GM19351 (cell line): Measurements from ENCODE around the gene PIK3AP1.
A peak's percentile ranks its signal among the peaks of the same experiment; 100 is the strongest.

Source experiments
- ATAC-seq: cut with Tn5 transposase; IDR thresholded peaks from one replicate; pipeline ENCODE4 v1.9.1; 2021; ENCODE audit warnings: mild to moderate bottlenecking, moderate library complexity; ENCODE audit not compliant: unreplicated experiment

The PIK3AP1 gene

GRCh38 chr10:96614515-96614914 lies 105.8 kb downstream of the PIK3AP1 start:
- no peak for ATAC-seq

GRCh38 chr10:96613576-96613975 lies 106.7 kb downstream of the PIK3AP1 start:
- ATAC-seq, result no peak

GRCh38 chr10:96612055-96612830 lies 108.1 kb downstream of the PIK3AP1 start:
- ATAC-seq, result no peak

DNA sequence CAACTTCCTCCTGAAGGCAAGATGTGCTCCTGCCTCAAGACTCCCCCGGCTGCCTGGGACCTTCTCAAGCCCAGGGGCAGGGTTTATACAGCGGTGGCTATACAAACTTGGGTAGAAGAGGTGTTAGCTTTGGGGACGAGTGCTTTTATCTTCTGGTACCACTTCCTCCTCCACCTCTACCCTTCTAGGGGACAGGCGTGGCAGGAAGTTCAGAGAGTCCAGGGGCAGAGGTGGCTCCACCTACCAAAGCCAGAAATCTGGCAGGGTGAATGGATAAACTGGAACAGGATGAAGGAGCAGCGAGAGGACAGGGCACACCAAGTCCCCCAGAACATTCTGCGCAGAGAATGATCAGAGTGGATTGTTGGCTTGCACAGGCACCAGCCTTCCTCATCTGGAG lies 109.5 kb downstream of the PIK3AP1 start:
- no peak for ATAC-seq

- no peak for ATAC-seq
These were observed 110.8 kb downstream of the PIK3AP1 start for GRCh38 chr10:96609510-96609909.

- ATAC-seq, result no peak
These were observed 111.5 kb downstream of the PIK3AP1 start for GRCh38 chr10:96608805-96609204.

- no peak for ATAC-seq
These were observed 112.1 kb downstream of the PIK3AP1 start for GRCh38 chr10:96608262-96608661.

DNA sequence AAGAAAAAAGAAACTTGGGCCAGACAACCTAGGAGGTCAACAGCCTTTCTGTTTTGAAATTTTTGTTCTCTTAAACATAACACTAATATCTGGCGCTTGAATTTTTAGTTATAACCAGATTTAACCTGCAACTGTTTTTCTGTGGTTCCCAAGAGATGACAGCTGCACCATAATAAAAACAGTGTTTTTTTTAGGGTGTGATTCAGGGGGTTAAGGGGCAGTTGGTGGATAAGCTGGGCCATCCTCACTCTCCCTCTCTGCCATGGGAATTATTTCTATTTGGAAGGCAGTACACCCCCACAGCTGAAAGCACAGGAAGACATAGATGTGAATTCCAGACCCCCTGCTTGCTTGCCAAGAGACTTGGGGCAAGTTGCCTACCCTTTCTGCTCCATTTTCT lies 113.4 kb downstream of the PIK3AP1 start:
- ATAC-seq, result no peak

DNA sequence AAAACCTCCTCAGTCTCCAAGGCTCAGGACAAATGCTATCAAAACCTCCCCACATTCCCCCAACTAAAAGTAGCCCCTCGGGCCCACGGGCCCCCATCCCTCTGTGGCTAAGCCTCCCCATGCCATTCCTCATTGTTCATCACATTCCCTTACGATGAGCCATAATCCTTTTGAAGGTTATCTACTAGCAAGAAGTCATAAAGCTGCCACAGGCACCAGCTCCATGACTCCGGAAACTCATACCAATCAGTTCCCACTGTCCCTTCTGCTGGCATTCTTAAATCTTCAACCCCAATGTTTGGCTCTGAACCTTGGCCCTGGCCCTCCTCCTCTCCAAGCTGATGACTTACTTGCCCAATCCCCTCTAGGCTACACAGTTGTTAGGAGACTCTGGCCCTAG lies 114.1 kb downstream of the PIK3AP1 start:
- ATAC-seq, result no peak

GRCh38 chr10:96600337-96600736 lies 120.0 kb downstream of the PIK3AP1 start:
- no peak for ATAC-seq

- no peak for ATAC-seq
These were observed 121.5 kb downstream of the PIK3AP1 start for GRCh38 chr10:96598846-96599245.

- no peak for ATAC-seq
These were observed 123.6 kb downstream of the PIK3AP1 start for GRCh38 chr10:96596422-96597407.

GRCh38 chr10:96595741-96596140 lies 124.6 kb downstream of the PIK3AP1 start:
- ATAC-seq, result no peak

- no peak for ATAC-seq
These were observed 128.4 kb downstream of the PIK3AP1 start for GRCh38 chr10:96591946-96592345.

DNA sequence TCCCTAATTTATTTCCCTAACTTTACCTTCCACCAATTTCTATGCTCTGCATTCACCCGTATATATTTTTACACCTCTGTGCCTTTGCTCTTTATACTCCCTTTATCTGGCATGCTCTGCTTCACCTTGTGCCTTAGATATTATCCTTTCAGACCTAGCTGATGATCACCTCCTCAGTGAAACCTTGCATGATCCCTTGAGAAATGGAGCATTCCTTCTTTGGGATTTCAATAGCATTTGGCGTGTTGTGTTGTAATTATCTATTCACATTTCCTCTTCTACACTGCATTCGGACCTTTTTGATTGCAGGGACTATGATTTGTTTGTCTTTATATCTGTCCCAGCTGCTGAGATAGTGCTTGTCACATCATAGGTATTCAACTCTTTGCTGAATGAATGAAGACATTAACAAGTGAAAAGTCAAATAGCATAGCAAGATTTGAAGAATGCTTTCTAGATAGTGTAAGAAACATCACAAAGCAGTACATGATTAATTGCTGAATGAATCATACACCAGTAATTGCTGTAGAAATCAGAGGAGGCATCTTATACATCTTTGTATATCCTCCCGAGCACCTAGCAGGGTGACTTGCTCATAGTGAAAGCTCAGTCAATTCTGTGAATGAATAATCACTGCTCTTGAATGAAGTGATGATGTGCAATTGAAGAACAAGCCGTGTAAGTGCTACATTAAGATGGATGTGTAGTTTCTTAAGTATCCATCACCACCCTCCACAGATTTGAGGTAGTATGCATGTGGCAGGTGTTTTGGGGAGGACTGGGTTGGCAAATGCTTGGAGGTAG lies 131.5 kb downstream of the PIK3AP1 start:
- ATAC-seq, result peak; percentile 46

GRCh38 chr10:96588060-96588554 lies 132.2 kb downstream of the PIK3AP1 start:
- no peak for ATAC-seq

DNA sequence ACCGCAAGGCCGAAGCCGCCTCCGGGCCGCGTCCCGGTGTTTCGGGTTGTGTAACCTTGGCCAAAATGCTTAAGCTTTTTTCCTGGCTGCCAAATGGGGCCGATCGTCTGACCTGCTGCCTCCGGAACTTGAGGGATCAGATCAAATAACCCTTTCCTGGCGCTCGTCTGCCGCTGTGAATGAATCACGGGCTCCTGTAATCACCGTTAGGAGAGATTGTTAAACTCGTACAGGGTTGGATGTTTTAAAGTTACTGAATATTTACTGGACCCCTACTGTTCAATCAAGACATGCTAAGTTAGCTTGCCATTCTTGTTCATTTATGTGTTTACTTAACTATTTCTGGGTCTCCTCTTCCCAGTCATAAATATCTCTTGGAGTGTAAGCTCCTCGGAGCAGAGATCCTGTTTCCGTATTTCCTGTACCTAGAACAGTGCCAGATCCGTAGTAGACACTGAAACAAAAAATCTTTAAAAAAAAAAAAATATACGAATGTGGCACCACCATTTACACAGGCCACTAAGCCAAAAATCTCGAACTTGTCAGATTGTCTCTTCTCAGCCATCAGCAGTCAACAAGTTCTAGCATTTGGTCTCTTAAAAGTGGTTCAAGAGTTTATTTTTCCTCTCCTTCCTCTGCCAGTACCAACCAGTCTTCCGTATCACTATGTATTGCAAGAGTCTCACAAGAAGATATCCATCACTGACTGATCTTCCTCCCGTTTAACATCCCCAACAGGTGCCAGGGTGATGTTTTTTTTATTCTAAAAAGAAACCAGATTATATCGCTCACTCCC lies 132.9 kb downstream of the PIK3AP1 start:
- ATAC-seq, result no peak

- peak; percentile 69 for ATAC-seq
These were observed 133.7 kb downstream of the PIK3AP1 start, which contains the start of gene TM9SF3 for GRCh38 chr10:96586419-96587263. Gene TM9SF3, minus strand, starts transcription at chr10:96587012. Its CDS starts 177 bp downstream, at chr10:96586835.
